ENCODE measurements around the gene ALPP.
"Not testable (repeated sequence)": the region's sequence is repeated elsewhere in the genome, so short reads cannot be mapped to it uniquely, and the experiment has no call there.

The ALPP gene

GRCh38 chr2:232364806-232365594, 13.6 kb upstream of the ALPP start:
- DNase-seq = not testable (repeated sequence)

DNA sequence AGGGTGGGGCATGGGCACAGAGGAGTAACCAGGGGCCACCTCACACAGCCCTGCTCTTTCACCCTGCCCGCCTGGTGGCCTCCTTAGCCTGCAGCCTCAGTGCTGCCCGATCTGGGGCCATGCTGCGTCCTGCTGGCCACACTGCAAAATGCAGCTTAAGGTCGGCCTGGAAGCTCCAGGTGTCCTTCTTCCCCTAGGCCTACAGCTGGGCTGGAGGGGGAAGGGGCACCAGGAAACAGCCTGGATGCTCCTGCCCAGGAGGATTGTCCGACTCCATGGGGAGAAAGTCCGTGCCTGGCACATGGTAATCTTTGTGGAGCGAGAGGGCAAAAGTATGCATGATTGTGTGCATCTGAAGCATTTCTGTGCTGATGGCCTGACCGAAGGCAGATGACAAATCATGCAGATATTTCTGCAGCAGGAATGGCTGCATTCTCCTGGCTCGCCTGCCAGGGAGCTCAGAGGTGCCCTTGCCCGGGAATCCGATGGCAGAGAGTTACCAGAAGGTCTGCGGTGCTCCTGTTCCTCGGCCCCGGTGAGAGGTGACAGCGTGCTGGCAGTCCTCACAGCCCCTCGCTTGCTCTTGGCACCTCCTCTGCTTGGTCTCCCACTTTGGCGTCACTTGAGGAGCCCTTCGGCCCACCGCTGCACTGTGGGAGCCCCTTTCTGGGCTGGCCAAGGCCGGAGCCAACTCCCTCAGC, 12.8 kb upstream of the ALPP start:
- DNase-seq = no peak

DNA sequence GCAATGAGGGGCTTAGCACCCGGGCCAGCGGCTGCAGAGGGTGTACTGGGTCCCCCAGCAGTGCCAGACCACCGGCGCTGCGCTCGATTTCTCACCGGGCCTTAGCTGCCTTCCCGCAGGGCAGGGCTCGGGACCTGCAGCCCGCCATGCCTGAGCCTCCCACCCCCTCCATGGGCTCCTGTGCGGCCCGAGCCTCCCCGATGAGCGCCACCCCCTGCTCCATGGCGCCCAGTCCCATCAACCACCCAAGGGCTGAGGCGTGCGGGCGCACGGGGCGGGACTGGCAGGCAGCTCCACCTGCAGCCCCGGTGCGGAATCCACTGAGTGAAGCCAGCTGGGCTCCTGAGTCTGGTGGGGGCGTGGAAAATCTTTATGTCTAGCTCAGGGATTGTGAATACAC, 12.1 kb upstream of the ALPP start:
- not testable (repeated sequence) for DNase-seq

- no peak for DNase-seq
Measured at GRCh38 chr2:232367016-232367415, 11.5 kb upstream of the ALPP start.

GRCh38 chr2:232367591-232368233, 10.8 kb upstream of the ALPP start:
- no peak for DNase-seq

GRCh38 chr2:232368311-232368731, 10.2 kb upstream of the ALPP start:
- DNase-seq = no peak

- DNase-seq = no peak
Measured at GRCh38 chr2:232369126-232369951, 9.2 kb upstream of the ALPP start.

GRCh38 chr2:232370007-232370406, 8.5 kb upstream of the ALPP start:
- not testable (repeated sequence) for DNase-seq

- DNase-seq = no peak
Measured at GRCh38 chr2:232372231-232373208, 6.0 kb upstream of the ALPP start.

DNA sequence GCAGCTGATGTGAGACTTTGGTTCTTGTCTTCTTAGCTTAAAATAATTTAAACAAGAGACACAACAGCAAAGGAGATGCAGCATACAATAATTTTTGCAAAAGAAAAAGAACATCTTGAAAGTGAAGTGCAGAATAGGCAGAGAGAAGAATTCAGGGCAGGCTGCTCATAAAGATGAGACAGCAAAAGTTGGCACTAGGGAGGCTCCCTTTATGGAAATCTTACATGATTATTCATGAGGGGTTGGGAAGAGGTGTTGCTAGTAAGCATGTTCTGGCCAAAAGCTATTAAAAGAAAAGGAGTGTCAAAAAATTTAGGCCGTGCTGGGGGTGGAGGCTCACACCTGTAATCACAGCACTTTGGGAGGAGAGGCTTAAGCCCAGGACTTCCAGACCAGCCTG, 4.2 kb upstream of the ALPP start:
- DNase-seq = no peak

GRCh38 chr2:232375164-232375563, 3.4 kb upstream of the ALPP start:
- DNase-seq = no peak

DNA sequence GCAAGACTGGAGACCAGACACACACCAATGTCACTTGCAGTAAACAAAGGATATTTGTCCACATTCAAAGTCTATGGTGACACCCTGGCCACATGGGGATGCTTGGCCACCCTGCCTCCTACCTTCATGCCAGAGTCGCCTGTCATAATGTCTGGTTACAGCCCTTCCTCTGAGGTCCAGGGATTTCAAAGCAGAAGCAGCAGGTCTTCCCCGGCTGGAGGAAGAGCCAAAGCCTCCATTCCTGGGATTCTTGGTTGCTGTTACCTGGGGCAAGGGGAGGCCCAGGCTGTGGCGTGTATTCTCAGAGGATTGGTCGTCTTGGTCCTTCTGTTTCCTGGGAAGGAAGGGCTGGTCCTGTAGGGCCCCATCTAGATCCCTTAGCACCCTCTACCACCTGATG, 2.3 kb upstream of the ALPP start:
- DNase-seq = no peak

GRCh38 chr2:232376713-232377112, 1.8 kb upstream of the ALPP start:
- DNase-seq = no peak

- no peak for DNase-seq
Measured at GRCh38 chr2:232377319-232377718, 1.2 kb upstream of the ALPP start.

DNA sequence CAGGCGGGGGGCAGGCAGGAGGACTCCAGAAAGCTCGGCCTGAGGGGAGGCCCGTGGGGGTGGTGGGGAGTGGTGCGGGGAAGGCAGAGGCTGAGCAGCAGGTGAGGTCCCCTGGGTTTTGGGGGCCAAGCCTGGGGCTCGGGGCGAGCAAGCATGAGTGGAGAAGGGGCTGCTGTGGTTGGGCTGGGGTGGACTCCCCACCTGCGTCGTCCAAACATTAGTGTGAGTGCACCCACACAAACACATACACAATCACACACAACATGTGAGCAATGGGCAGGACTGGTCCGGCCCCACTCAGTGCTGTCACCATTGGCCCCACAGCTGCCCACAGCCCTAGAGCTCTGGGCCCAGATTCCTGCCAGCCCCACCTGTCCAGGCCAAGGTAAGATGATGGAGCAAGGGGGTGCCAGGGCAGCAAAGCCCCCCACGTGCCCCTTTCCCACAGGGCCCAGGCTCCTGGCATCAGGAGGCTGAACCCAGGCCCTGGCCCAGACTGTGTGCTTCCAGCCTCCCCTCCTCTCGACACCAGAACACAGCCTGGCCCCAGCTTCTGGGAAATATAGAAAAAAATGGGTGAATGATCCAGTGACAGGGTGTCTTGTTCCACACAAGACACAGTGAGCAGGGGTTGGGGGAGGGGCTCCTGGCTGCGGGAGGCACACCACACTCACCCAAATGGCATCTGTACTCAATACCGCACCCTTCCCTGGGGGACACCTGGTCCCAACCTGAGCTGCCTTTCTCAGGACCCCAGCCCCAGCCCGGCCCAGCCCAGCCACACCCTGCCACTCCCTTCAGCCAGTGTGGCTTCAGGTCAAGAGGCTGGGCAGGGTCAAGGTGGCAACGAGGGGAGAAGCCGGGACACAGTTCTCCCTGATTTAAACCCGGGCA, 463 bp upstream of the ALPP start:
- DNase-seq = no peak

DNA sequence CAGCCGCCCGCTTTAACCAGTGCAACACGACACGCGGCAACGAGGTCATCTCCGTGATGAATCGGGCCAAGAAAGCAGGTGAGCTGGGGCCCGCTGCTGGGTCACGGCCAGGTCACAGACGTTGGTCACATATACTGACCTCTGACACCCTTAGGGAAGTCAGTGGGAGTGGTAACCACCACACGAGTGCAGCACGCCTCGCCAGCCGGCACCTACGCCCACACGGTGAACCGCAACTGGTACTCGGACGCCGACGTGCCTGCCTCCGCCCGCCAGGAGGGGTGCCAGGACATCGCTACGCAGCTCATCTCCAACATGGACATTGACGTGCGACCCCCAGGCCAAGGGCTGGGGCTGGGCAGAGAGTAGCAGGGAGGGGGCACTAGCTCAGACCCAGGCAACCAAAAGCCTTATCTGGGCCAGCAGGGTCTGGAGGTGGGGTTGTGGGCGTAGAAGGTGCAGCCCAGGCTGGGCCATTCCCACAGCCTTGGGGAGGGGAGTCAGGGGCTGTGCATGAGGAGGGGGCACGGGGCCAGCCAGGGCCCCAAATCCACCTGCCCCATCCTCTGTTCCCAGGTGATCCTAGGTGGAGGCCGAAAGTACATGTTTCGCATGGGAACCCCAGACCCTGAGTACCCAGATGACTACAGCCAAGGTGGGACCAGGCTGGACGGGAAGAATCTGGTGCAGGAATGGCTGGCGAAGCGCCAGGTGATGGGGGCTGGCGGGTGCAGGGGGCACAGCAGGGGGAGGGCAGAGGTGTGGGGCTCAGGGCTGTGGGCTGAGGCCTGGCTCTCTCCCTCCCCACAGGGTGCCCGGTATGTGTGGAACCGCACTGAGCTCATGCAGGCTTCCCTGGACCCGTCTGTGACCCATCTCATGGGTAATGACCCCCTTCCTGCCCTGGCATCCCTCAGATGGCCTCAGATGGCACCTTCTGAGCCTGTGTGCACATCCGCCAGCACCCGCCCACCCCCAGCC, 1.3 kb downstream of the ALPP start:
- not testable (repeated sequence) for DNase-seq

DNA sequence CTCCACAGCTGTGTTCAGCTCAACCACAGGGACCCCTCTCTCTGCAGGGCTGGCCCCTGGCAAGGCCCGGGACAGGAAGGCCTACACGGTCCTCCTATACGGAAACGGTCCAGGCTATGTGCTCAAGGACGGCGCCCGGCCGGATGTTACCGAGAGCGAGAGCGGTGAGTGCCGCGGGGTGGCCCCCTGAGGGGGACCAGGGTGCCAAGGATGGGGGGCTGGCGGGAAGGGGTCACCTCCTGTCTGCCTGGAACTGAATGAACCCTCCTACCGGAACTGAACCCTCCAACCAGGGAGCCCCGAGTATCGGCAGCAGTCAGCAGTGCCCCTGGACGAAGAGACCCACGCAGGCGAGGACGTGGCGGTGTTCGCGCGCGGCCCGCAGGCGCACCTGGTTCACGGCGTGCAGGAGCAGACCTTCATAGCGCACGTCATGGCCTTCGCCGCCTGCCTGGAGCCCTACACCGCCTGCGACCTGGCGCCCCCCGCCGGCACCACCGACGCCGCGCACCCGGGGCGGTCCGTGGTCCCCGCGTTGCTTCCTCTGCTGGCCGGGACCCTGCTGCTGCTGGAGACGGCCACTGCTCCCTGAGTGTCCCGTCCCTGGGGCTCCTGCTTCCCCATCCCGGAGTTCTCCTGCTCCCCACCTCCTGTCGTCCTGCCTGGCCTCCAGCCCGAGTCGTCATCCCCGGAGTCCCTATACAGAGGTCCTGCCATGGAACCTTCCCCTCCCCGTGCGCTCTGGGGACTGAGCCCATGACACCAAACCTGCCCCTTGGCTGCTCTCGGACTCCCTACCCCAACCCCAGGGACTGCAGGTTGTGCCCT, 2.9 kb downstream of the ALPP start:
- DNase-seq = not testable (repeated sequence)
